ENCODE measurements around the gene ALPG. TPM values are rescaled to one million over a fixed set of nuclear protein-coding genes. Genes with fewer than 3 reads are reported as not detected.

Gene ALPG
- total RNA-seq, 1 experiment from 2014 or later = 0.10 TPM

DNA sequence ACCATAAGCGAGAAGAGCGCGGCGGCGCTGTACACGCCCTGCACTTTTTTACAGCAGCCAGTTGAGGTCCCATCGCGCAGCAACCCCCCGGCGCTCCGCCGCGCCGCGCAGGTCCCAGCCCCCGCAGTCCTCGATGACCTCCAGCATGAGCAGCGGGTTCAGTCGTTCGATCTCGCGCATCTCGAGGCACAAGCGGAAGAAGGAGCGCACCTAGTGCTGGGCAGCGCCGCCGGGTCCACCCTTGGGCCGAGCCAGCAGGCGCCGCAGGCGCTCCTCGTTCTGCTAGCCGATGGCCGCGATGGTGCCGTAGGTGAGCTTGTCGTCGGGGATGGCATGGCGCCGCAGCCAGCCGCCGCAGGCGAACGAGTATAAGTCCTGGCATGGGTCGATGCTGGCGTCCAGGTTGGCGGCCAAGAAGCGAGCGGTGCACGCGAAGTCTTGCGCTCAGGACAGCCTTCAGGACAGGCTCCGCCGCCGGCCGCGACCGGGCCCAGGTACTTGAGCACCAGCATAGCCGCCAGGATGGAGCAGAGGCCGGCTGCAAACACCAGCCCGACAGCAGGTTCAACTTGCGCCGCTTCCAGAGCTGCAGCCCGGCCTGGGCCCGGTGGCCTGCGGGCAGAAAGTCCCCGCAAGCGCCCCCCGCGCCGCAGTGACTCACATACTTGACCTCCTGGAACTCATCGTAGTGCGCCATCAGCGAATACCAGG lies 19.7 kb upstream of the ALPG start:
- Histone ChIP-seq H3K27ac (ENCODE audit: low read depth, low read length) (no peak overlapping the region), H3K36me3 (ENCODE audit: control insufficient read depth in 1 of 2, insufficient read depth in 2 of 2, low read length in 2 of 2) (no peaks in the 10 kb centered on the region), H3K79me2 (ENCODE audit: insufficient read depth, low read length) (no peaks in the 10 kb centered on the region), H3K9me2 (ENCODE audit: insufficient read depth) (no peaks in the 10 kb centered on the region), H3K9me3 (ENCODE audit: control insufficient read depth in 1 of 2, insufficient read depth in 1 of 2, low read depth in 1 of 2, low read length in 2 of 2) (no peaks in the 10 kb centered on the region), H3K4me1 (ENCODE audit: control insufficient read depth in 1 of 2, insufficient read depth in 2 of 2, low read length in 2 of 2) (peaks cover 13 to 14% of the 10 kb centered on the region in 2 experiments), H3K27me3 (ENCODE audit: insufficient read depth, low read length) (no peaks in the 10 kb centered on the region), H2AFZ (ENCODE audit: low read depth, low read length, poor library complexity, severe bottlenecking) (no peak overlapping the region), H3K4me2 (ENCODE audit: low read length) (no peak overlapping the region), H4K20me1 (ENCODE audit: insufficient read depth) (no peaks in the 10 kb centered on the region), H3K9ac (ENCODE audit: low read length) (no peak overlapping the region), H3K4me3 (replicated peaks in 1 of 2; ENCODE audit: low read depth in 1 of 2, low read length in 2 of 2) (no peak overlapping the region)
- BruUV-seq (replicated peaks) = no TSS peak
- ChIA-PET RAD21 (ENCODE audit: low non-redundant PET in 1 of 2, low total read pairs in 2 of 2, uncharacterized antibody in 2 of 2, unreplicated experiment in 2 of 2) (no interaction called here), POLR2A (no interaction called here), CTCF (no interaction called here)
- intact Hi-C loops (cut with micrococcal nuclease) = no loop called here
- no peak for TF ChIP-seq POLR2A (IDR thresholded peaks at IDR 0.05; ENCODE audit: borderline replicate concordance, extremely low read depth, insufficient read depth, insufficient read length)
- no peak for TF ChIP-seq EZH2 (IDR thresholded peaks at IDR 0.05)
- no peak for TF ChIP-seq ZFX (IDR thresholded peaks at IDR 0.05)
- no peak for TF ChIP-seq MAX (IDR thresholded peaks at IDR 0.05)
- DNase-seq (ENCODE audit: low read depth, low spot score) (no peak), ATAC-seq (no peak)

- Histone ChIP-seq H3K9me2 (ENCODE audit: insufficient read depth) (no peaks in the 10 kb centered on the region), H3K27me3 (ENCODE audit: insufficient read depth, low read length) (no peaks in the 10 kb centered on the region), H3K4me2 (ENCODE audit: low read length) (no peak overlapping the region), H3K27ac (ENCODE audit: low read depth, low read length) (no peak overlapping the region), H3K4me1 (ENCODE audit: control insufficient read depth in 1 of 2, insufficient read depth in 2 of 2, low read length in 2 of 2) (peaks cover 13 to 14% of the 10 kb centered on the region in 2 experiments), H3K9me3 (ENCODE audit: control insufficient read depth in 1 of 2, insufficient read depth in 1 of 2, low read depth in 1 of 2, low read length in 2 of 2) (no peaks in the 10 kb centered on the region), H3K4me3 (replicated peaks in 1 of 2; ENCODE audit: low read depth in 1 of 2, low read length in 2 of 2) (no peak overlapping the region), H3K79me2 (ENCODE audit: insufficient read depth, low read length) (no peaks in the 10 kb centered on the region), H4K20me1 (ENCODE audit: insufficient read depth) (no peaks in the 10 kb centered on the region), H2AFZ (ENCODE audit: low read depth, low read length, poor library complexity, severe bottlenecking) (no peak overlapping the region), H3K36me3 (ENCODE audit: control insufficient read depth in 1 of 2, insufficient read depth in 2 of 2, low read length in 2 of 2) (no peaks in the 10 kb centered on the region), H3K9ac (ENCODE audit: low read length) (no peak overlapping the region)
- ChIA-PET POLR2A (no interaction called here), CTCF (no interaction called here), RAD21 (ENCODE audit: low non-redundant PET in 1 of 2, low total read pairs in 2 of 2, uncharacterized antibody in 2 of 2, unreplicated experiment in 2 of 2) (no interaction called here)
- ATAC-seq (no peak), DNase-seq (ENCODE audit: low read depth, low spot score) (no peak)
- BruUV-seq (replicated peaks) = no TSS peak
- intact Hi-C loops (cut with micrococcal nuclease) = no loop called here
- TF ChIP-seq ZBTB33 (IDR thresholded peaks at IDR 0.05; ENCODE audit: extremely low read depth, insufficient replicate concordance, low read length) = no peak
- TF ChIP-seq, protein P1, sequence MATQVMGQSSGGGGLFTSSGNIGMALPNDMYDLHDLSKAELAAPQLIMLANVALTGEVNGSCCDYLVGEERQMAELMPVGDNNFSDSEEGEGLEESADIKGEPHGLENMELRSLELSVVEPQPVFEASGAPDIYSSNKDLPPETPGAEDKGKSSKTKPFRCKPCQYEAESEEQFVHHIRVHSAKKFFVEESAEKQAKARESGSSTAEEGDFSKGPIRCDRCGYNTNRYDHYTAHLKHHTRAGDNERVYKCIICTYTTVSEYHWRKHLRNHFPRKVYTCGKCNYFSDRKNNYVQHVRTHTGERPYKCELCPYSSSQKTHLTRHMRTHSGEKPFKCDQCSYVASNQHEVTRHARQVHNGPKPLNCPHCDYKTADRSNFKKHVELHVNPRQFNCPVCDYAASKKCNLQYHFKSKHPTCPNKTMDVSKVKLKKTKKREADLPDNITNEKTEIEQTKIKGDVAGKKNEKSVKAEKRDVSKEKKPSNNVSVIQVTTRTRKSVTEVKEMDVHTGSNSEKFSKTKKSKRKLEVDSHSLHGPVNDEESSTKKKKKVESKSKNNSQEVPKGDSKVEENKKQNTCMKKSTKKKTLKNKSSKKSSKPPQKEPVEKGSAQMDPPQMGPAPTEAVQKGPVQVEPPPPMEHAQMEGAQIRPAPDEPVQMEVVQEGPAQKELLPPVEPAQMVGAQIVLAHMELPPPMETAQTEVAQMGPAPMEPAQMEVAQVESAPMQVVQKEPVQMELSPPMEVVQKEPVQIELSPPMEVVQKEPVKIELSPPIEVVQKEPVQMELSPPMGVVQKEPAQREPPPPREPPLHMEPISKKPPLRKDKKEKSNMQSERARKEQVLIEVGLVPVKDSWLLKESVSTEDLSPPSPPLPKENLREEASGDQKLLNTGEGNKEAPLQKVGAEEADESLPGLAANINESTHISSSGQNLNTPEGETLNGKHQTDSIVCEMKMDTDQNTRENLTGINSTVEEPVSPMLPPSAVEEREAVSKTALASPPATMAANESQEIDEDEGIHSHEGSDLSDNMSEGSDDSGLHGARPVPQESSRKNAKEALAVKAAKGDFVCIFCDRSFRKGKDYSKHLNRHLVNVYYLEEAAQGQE (IDR thresholded peaks at IDR 0.05; ENCODE audit: low read depth) = no peak
- no peak for TF ChIP-seq EZH2phosphoT487 (IDR thresholded peaks at IDR 0.05; ENCODE audit: borderline replicate concordance)
- TF ChIP-seq ZNF274 (IDR thresholded peaks at IDR 0.05; ENCODE audit: low read depth, low read length) = no peak
- no peak for TF ChIP-seq ZFX (IDR thresholded peaks at IDR 0.05)
- no peak for TF ChIP-seq SP1 (IDR thresholded peaks at IDR 0.05; ENCODE audit: low read depth)
- TF ChIP-seq CBX3 (IDR thresholded peaks at IDR 0.05; ENCODE audit: low read depth) = no peak
- no peak for TF ChIP-seq RAD21 (IDR thresholded peaks at IDR 0.05; ENCODE audit: low read depth)
- no peak for TF ChIP-seq CEBPB (IDR thresholded peaks at IDR 0.05; ENCODE audit: low read depth)
- TF ChIP-seq POLR2AphosphoS5 (IDR thresholded peaks at IDR 0.05; ENCODE audit: low read depth, low read length) = no peak
- TF ChIP-seq, protein P2, sequence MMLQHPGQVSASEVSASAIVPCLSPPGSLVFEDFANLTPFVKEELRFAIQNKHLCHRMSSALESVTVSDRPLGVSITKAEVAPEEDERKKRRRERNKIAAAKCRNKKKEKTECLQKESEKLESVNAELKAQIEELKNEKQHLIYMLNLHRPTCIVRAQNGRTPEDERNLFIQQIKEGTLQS (IDR thresholded peaks at IDR 0.05) = no peak
- TF ChIP-seq JUND (IDR thresholded peaks at IDR 0.05) = no peak
These were observed 19.0 kb upstream of the ALPG start for GRCh38 chr2:232387451-232388171.

Measured in HCT116 (cell line).